Ishikawa (cell line): Measurements from ENCODE around the gene AWAT2.

Source experiments
- CEBPB ChIP-seq: IDR thresholded peaks from 2 replicates; pipeline ENCODE4 v1.6.1; 2012
- CREB1 ChIP-seq: IDR thresholded peaks from 2 replicates; pipeline ENCODE4 v1.6.1; 2012; ENCODE audit warnings: low read depth
- EGR1 ChIP-seq: IDR thresholded peaks from 2 replicates; pipeline ENCODE4 v1.6.1; 2012
- EP300 ChIP-seq: IDR thresholded peaks from 2 replicates; pipeline ENCODE4 v1.6.1; 2012; ENCODE audit warnings: borderline replicate concordance
- FOXM1 ChIP-seq: IDR thresholded peaks from 2 replicates; pipeline ENCODE4 v1.6.1; 2012; ENCODE audit warnings: low read depth, borderline replicate concordance
- MAX ChIP-seq: IDR thresholded peaks from 2 replicates; pipeline ENCODE4 v1.6.1; 2012
- NFIC ChIP-seq: IDR thresholded peaks from 2 replicates; pipeline ENCODE4 v1.6.1; 2012
- RAD21 ChIP-seq: IDR thresholded peaks from 2 replicates; pipeline ENCODE4 v1.6.1; 2012; ENCODE audit warnings: low read depth
- TAF1 ChIP-seq: IDR thresholded peaks from 2 replicates; pipeline ENCODE4 v1.6.1; 2012; ENCODE audit warnings: low read depth, mild to moderate bottlenecking
- TCF12 ChIP-seq: IDR thresholded peaks from 2 replicates; pipeline ENCODE4 v1.6.1; 2012; ENCODE audit warnings: low read depth
- TEAD4 ChIP-seq: IDR thresholded peaks from 2 replicates; pipeline ENCODE4 v1.6.1; 2012
- USF1 ChIP-seq: IDR thresholded peaks from 2 replicates; pipeline ENCODE4 v1.6.1; 2012
- YY1 ChIP-seq: IDR thresholded peaks from 2 replicates; pipeline ENCODE4 v1.6.1; 2012; ENCODE audit warnings: low read depth
- ZBTB7A ChIP-seq: IDR thresholded peaks from 2 replicates; pipeline ENCODE4 v1.6.1; 2012; ENCODE audit warnings: low read depth
- TF ChIP-seq, protein P1 (sequence below): IDR thresholded peaks from 2 replicates; pipeline ENCODE4 v1.6.1; 2012; ENCODE audit warnings: low read depth, mild to moderate bottlenecking

AWAT2 gene

DNA sequence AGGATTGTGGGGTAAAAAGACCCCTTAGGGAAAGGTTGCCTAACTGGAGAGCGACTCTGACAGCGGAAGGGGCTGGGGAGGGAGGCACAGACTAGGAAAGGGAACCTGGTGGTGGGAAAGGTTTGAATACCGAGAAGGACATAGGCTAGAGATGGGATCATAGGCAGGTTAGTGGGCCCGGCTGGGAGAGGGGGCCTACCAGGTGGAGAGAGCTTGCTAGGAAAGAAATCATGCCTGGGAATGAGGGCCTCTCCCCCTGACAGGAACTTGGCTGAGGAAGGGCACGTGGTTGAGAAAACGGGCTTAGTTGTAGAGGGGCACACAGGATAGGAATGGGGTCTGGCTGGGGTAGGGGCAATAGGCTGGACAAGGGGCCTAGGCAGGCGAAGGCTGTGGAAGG, 16.9 kb upstream of the AWAT2 start:
- no peak for TF ChIP-seq YY1
- TF ChIP-seq MAX: no peak
- TF ChIP-seq EP300: no peak
- no peak for TF ChIP-seq FOXM1
- no peak for TF ChIP-seq CEBPB
- no peak for TF ChIP-seq EGR1
- TF ChIP-seq TAF1: no peak

GRCh38 chrX:70062961-70063550, 13.3 kb upstream of the AWAT2 start:
- TF ChIP-seq TAF1: no peak

- no peak for TF ChIP-seq EGR1
- TF ChIP-seq USF1: no peak
- TF ChIP-seq RAD21: no peak
- TF ChIP-seq FOXM1: no peak
- no peak for TF ChIP-seq TEAD4
- no peak for TF ChIP-seq YY1
- TF ChIP-seq TCF12: no peak
- TF ChIP-seq MAX: no peak
- no peak for TF ChIP-seq ZBTB7A
- no peak for TF ChIP-seq CREB1
- no peak for TF ChIP-seq CEBPB
- TF ChIP-seq NFIC: no peak
- TF ChIP-seq, protein P1, sequence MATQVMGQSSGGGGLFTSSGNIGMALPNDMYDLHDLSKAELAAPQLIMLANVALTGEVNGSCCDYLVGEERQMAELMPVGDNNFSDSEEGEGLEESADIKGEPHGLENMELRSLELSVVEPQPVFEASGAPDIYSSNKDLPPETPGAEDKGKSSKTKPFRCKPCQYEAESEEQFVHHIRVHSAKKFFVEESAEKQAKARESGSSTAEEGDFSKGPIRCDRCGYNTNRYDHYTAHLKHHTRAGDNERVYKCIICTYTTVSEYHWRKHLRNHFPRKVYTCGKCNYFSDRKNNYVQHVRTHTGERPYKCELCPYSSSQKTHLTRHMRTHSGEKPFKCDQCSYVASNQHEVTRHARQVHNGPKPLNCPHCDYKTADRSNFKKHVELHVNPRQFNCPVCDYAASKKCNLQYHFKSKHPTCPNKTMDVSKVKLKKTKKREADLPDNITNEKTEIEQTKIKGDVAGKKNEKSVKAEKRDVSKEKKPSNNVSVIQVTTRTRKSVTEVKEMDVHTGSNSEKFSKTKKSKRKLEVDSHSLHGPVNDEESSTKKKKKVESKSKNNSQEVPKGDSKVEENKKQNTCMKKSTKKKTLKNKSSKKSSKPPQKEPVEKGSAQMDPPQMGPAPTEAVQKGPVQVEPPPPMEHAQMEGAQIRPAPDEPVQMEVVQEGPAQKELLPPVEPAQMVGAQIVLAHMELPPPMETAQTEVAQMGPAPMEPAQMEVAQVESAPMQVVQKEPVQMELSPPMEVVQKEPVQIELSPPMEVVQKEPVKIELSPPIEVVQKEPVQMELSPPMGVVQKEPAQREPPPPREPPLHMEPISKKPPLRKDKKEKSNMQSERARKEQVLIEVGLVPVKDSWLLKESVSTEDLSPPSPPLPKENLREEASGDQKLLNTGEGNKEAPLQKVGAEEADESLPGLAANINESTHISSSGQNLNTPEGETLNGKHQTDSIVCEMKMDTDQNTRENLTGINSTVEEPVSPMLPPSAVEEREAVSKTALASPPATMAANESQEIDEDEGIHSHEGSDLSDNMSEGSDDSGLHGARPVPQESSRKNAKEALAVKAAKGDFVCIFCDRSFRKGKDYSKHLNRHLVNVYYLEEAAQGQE: no peak
These were observed 12.3 kb upstream of the AWAT2 start, which contains the start of gene OTUD6A for GRCh38 chrX:70062076-70062475. Gene OTUD6A (plus strand): TSS chrX:70062457. CDS start chrX:70062525, 68 bp downstream.

- TF ChIP-seq ZBTB7A: no peak
- no peak for TF ChIP-seq USF1
- TF ChIP-seq CEBPB: no peak
- no peak for TF ChIP-seq EP300
- no peak for TF ChIP-seq TEAD4
- no peak for TF ChIP-seq MAX
- TF ChIP-seq EGR1: no peak
These were observed 4.7 kb upstream of the AWAT2 start for GRCh38 chrX:70054391-70054790.

GRCh38 chrX:70052895-70053615, 3.3 kb upstream of the AWAT2 start:
- no peak for TF ChIP-seq NFIC
- TF ChIP-seq TAF1: no peak
- TF ChIP-seq FOXM1: no peak
- no peak for TF ChIP-seq USF1
- no peak for TF ChIP-seq CEBPB
- TF ChIP-seq TEAD4: no peak
- TF ChIP-seq, protein P1: no peak
- TF ChIP-seq CREB1: no peak
- no peak for TF ChIP-seq RAD21

- TF ChIP-seq FOXM1 (no peak), YY1 (no peak), USF1 (no peak), CEBPB (no peak), RAD21 (no peak), EGR1 (no peak), EP300 (no peak)
These were observed 332 bp downstream of the AWAT2 start for GRCh38 chrX:70049406-70049805.
